HPDE6-E6E7 (cell line): Measurements from ENCODE around the gene KCNMB2.
A peak's percentile ranks its signal among the peaks of the same experiment; 100 is the strongest.
"Not testable (repeated sequence)": the region's sequence is repeated elsewhere in the genome, so short reads cannot be mapped to it uniquely, and the experiment has no call there.

Experiments
- DNase-seq: peaks from one replicate; pipeline ENCODE4 v3.0.0; 2011; ENCODE audit warnings: missing footprints; ENCODE audit errors: extremely low spot score

Gene KCNMB2

DNA sequence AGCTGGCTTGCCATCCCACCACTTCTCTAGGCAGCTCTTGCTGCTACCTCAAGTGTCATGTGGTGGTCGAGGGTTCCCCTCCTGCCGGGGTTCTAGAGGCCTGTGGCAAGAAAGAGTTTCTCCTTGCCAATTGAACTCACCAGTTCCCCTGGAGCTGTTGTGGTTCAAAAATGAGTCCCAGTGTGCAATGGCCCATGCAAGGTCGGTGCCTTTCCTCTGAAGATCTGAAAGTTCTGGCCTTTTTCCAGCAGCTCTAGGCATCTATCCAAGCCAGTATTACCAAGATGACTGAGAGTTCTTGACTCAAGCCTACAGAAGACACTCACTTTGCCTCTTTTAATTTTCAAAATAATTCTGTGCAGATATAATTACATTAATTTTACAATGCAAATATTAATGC is 163.6 kb downstream of the KCNMB2 start:
- DNase-seq = no peak

DNA sequence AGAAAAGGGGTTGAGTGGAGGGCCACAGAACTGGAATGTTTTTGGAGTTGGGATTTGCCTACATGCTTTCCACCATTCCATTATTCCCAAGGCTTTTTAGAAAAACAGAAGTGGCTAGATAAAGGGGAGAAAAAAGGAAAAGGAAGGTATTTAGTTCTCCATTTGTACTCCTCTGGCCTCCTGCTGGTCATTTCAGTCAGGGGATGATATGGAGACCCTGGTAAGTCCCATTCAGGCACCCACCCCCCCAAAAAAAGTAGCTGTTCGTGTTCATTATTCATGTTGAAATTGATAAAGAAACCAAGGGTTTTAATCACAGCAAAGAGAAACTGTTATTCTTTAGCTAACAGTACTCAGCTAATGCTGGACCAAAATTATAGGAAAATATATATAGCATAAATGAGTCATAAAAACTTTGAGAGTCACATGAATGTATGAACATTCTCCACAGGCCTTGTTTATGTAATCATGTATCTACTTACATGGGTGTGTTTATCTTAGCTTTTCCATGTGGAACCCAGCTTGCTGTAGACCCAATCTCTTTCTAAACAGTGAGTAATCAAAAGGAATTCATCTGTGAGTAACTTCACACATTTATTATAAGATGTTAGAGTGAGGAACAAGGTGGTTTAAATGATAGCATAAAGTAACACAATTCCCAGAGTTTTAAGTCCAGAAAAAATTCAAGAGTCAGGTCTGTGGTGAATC is 167.2 kb downstream of the KCNMB2 start:
- peak; percentile 71 for DNase-seq

DNA sequence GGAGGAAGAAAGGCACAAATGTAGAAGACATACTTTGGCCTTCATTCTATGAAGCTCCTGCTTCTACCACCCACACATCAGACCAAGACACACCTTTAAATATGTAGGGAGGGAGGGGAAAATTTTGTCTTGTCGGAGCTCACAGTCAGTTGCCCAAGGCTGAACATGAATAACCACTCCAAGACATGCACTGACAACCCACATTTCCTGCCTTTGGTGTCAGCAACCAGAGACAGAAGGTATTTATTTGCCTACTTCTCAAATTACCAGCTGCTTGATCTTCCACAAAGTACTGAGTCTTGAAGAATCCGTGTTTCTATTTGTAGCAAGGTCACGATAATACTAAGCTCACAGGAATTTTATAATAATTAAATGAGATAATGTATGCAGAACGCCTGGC is 169.7 kb downstream of the KCNMB2 start:
- peak; percentile 63 for DNase-seq

DNA sequence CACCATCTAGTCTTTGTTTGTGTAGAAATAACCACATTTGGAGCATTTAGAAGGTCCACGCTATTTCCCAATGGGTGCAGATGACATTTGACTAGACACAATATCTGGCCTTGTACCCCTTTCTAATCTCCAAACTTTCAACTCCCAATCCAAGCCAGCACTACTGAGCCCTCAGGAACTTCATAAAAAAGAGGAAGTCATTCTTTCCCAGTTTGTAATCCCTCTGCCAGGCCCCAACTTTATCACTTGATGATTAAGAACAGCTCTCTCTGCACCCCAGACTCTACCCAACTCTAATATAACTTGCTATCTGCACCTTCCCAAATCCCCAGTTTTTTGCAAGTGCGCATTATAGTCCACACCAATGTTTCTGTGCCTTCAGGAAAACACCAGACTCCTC is 170.2 kb downstream of the KCNMB2 start:
- no peak for DNase-seq

DNA sequence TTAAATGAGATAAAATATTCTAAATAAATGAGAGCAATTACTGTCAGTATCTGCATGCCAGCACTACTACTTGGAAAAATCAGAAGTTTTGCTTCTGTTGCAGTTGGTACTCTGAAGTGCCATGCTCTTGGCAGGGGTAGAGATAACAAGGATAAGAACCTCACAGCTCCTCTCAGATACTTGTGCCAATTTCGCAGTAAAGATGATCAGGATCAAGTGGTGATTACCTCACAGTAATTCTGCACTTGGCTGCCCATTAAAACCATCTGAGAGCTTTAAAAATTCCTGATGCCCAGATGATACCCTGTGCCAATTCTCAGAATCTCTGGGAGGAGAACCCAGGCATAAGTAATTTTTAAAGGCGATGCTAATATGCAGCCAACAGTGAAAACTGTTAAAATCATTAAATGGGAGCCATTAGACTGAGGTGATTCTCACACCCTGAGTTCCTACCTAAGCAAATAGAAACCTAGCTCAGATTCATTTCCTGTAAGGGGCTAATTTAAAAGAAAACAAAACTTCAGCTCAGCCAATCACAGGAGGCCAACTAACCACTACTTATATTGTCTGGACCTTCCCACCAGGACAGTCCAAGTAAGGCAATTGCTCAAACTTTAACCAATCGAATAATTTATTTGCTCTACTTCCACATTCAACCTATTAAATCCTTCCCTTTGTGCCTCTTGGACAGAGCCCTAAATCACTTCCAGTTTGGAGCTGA is 171.2 kb downstream of the KCNMB2 start:
- DNase-seq = no peak

DNA sequence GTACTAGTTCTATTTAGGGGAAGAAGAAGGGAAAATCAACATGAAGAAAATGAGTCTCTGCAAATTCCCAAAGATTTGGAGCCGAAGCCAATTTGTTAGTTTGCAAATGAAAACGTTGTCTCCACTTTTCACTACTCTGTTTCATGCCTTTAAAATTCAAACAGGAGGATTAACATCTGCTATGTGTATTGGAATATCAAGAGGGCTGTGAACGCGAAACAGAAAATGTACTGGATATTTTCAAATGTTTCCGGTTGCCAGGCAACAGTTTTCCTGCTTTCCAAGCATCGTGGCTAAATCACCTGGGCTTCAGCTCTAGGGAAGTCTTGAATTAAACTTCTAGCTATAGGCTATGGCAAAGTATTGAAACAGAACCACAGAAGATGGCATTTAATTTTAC is 172.8 kb downstream of the KCNMB2 start:
- no peak for DNase-seq

DNA sequence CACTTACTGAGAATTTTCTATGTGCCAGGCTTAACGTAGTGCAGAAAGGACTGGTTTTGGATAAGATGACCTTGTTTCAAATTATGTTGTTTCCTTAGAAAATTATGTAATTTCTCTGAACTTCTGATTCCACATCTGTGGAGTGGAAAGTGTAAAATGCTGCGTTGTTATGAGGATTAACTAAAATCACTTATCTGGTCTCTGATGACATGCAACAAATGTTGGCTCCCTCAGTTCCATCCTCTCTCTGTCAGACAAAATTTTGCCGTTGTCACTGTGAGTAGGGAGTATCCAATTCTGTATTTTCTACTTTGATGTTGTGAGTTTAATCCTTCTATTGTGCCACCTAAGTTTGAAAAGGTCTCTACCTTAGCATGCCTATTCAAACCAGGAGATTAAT is 175.5 kb downstream of the KCNMB2 start:
- no peak for DNase-seq

DNA sequence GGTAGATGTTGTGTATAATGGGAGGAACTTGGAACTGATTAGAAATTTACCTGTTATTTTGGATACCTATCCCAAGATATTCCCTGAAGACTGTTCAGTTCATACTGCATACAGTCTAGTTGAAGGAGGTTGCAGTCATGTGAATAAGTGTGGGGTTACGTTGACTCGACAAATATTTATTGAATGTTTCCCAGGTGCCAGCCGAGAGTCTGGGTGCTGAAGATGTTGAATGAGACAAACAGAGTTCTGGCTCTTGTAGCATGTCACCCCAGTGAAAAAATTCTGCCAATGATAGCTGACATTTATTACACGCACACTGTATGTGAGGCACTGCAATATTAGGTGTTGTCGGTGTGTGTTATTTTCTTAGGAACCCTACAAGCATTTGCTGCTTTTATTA is 176.0 kb downstream of the KCNMB2 start:
- no peak for DNase-seq

DNA sequence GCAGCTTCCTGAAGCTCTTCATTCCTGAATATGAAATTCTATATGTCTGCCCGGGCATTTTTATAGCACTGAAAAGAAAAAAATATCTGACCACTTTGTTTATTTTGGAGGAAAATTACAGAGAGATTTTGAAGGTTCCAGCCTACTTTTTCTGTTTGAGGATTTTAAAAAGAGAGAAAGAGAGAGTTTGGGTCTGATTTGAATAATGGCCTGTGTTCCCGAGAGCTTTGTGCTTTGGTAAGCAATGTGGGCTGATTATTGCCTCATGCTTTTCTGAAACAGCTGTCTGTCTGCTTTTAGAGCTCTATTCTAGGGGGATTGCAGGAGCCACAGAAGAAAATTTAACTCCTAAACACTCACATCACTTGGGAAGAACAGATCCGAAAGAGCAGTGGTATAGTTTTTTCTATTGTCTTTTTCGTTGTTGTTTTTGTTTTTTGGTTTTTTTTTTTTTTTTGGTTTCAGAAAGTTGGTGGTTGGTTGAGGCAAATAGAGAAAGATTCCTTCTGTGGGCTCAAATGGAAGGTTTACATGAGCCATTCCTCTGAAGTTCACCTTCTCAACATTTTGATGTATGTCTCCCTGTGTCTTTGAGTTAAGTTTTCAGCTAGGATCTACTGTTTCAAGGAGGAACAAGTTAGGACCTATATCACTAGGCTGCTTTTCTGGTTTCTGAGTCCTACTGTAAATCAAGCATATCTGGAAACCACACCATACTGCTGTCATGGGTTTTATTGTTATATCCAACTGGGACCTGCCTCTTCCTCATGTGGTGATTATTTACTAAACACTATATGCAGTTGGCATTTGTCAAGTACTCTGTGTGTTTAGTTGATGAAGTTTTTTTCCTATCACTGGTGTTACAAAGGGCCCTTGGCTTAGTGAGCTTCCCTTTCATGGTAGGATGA is 178.9 kb downstream of the KCNMB2 start:
- no peak for DNase-seq

DNA sequence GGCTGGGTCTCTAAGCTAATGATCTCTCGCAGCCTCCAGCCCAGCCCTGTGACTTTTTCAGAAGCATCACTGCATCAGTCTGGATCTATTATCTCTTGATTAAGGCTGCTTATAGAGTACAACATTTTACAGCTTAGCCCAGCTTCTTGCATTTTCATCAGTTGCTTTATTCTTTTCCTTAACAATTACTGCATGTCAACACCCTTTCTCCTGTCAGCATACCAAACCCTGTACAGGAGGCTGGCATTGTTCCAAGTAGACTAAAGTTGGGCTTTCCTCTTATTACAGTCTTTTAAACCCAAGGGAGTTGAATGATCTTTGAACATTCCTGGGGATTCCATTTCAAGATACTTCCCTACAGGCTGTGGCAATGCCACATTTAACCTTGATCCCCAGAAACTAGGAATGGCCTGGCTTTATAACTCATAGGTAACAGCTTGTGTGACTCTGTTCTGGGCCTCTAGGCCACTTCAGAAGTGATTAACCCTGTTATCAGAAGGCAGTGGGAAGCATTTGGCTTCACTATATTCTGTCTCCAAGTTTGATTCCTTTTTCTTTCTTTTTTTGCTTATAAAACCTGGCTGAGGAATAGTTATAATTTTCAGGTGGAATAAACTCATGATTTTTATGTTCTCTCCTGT is 182.9 kb downstream of the KCNMB2 start:
- no peak for DNase-seq

DNA sequence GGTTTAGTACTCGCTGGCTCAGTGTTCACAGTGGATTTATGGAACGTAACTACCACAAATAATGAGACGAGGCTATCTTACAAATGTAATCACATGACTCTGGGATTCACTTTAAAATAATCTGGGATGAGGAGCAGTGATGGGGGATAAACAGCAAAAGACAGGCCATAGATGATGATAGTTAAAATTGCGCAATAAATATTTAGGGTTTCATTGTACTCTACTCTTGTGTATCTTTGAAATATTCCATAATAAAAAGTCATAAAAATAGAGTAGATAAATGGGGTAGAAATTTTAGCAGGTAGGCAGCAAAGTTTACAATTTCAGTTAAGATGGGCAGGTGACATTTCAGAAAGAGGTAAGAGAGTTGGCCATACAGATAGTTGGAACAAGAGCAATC is 196.6 kb downstream of the KCNMB2 start:
- no peak for DNase-seq

DNA sequence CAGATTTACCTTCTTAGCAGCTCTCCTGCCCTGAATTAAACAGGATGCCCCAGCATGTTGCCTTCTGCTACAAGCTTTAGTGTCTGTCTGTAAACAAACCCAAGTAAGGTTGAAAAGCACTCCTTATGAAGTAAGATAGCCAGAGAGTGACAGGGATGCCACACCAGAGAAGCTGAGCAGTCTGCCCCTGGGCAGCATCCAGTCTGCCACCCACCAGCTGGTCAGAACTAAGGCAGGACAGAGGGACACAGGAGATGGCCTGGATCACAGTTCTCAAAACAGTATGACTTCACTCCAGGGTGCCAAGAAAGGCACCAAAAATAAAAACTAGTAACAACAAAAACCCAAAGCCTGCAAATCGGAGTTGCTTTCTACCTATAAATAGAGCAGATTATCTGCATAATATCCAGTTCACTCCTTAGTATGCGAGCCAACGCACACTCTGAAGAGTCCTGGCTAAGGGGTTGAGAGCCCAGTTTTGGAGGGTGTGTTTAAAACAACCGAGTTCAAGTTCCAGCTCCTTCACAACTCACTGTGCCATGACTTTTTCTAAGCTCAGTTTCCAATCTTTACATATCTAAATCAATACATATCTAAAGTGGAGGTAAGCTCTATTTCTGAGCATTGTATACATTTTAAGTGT is 198.9 kb downstream of the KCNMB2 start:
- DNase-seq = no peak

DNA sequence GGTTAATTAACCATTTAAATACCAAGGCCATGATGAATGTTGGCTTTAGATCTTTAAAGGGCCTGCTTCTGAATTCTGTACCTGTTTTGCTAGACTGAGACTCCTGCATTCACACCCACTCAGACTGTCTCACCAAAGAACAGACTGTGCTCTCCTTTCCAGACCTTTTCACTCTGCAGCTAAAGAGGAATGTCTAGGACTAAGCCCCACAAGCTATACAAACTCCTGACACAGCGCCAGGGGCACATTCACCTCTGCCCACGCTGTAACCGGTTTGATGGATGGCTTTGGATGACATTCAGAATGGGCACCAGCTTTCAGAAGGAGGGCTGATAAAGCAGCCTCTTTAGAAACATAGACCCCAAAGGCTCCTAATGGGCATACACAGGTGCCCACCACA is 200.1 kb downstream of the KCNMB2 start:
- DNase-seq = no peak

DNA sequence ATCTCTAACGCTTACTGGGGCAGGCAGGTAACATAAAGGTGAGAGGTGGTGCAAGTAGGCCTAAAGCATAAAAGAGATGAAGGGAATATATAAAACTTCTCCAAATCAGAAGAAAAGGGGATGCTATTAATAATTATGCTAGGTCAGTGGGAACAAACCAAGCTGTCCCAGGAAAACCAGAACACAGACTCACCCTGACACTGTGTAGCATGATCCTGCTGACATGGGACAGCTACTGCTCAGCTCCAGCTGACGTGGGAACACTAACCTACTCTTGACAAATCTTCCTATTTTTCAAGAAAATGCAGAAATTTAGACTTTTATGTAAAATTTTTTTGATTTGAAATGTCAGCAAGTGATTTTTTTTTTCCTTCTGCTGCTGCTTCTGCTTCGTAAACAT is 203.5 kb downstream of the KCNMB2 start:
- no peak for DNase-seq

DNA sequence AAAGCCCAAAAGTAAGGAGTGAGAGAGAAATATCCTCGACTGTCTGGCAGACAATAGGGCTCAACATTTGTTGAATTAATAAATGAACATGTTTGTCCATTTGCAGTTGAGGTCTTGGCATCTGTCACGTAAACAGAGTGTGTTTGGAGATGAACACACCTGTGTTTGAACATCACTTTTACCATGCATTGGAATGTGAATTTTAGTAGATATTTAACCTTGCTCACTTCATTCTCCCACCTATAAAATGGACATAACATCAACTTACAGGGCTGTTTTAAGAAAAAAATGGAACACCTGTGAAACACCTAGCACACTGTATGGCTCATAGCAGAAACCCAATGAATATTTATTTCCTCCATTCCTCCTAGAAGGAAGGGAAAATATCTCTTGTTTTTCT is 204.8 kb downstream of the KCNMB2 start:
- no peak for DNase-seq

DNA sequence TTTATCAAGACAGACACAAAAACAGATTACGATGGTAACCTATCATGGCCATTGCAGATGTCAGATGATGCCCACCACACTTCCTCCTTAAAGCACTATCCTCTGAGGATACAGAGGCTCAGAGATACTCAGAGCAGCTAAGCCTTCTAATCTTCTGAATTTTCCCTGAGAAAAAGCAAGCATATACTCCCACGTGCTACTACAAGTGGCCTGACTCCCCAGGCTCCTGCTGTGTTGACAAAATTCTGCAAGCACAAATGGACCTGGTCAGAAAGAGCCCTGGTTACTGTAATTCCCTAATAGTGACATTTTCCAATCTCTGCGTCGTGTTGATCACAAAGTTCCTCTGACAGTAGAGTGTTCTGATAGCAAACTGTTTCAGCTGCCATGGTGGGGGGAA is 207.1 kb downstream of the KCNMB2 start:
- no peak for DNase-seq

DNA sequence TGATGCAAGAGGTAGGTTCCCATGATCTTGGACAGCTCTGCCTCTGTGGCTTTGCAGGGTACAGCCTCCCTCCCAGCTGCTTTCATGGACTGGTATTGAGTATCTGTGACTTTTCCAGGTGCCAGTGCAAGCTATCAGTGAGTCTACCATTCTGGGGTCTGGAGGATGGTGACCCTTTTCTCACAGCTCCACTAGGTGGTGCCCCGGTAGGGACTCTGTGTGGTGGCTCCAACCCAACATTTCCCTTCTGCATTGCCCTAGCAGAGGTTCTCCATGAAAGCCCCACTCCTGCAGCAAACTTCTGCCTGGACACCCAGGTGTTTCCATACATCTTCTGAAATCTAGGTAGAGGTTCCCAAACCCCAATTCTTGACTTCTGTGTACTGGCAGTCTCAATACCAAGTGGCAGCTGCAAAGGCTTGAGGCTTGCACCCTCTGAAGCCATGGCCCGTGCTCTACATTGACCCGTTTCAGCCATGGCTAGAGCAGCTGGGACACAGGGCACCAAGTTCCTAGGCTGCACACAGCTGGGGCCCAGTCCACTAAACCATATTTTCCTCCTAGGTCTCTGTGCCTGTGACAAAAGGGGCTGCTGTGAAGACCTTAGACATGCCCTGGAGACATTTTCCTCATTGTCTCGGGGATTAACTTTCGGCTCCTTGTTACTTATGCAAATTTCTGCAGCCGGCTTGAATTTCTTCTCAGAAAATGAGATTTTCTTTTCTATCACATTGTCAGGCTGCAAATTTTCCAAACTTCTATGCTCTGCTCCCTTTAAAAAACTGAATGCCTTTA is 209.8 kb downstream of the KCNMB2 start:
- not testable (repeated sequence) for DNase-seq

DNA sequence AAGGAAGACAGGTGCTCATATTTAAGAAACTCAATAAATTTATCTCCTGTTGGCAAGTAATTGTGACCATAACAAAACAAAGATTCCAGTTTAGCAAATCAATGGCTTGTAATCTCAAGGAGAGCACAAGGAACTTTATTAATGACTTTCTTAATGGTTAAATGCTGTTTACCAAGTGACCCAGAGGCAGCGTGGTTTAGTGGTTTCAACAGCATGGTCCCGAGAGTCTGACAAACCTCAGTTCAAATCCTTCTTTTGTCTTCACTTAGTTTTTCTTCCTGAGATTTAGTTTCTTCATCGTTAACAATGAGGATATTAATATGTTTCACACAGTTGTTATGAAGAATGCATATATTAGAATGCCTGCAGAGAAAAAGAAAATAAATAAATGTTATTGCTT is 212.6 kb downstream of the KCNMB2 start:
- DNase-seq = no peak

DNA sequence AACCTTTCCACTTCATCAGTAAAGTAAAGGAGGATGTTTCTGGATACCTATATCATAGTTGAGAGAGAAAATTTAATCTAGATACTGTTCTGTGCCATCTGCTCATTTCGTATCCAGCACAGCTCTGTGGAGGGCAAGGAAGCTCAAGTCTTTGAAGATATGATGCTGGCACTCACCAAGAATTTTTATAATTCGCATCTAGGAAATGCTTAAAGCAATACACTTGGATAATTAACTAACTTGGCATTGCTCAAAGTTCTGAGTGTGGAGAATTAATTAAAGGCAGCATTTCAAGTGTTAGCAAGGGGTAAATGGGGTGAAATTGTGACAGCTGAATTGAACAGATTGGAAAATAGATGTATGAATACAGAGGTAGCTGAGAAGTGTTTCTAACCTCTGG is 213.2 kb downstream of the KCNMB2 start:
- DNase-seq = no peak

DNA sequence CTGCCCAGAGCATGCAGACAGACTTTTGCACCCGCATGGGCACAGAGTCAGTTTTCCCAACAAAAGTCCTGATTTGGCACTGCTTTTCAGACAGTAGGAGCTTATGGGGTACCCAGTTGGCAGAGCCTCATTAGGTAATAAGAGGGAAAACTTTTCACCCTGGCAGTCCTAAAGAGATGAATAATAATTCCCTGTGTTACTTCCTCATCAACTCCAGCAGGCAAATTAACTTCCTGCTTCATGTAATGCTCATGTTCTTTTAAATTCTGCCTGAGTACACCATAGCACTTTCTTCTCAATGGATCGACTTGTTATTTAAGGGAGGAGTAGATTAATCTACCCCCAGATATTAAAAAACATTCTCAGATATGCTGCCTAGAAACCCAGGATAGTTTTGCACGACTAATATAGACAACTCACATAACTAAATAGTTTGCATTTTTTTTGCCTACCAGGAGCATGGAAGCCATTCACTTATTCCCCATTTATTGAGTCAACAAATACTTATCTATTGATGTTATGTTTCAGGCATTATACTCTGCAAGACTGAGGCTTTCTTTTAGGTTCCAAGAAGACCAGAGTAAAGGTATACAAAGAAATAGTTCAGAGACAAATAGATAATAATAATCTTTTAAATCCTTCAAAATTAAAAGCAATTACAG is 214.5 kb downstream of the KCNMB2 start:
- no peak for DNase-seq
